SU-DHL-6 (cell line): ENCODE measurements around the gene CYLC1.

Experiments
- H2AFZ ChIP-seq: fragments of 200-600 bp; sonication (generic); 2 replicates; pipeline ENCODE4 v1.6.1; 2014; ENCODE audit warnings: low read depth, mild to moderate bottlenecking, moderate library complexity, mixed read lengths, antibody characterized with exemption, low read length; ENCODE audit not compliant: severe bottlenecking
- H3F3A ChIP-seq: fragments of 200-600 bp; shearing (Covaris generic); 2 replicates; pipeline ENCODE4 v1.6.0; 2016; ENCODE audit warnings: antibody characterized with exemption, mild to moderate bottlenecking; ENCODE audit not compliant: insufficient read depth
- H3K27ac ChIP-seq: fragments of 200-600 bp; sonication (generic); 2 replicates; pipeline ENCODE4 v1.5.1; 2016; ENCODE audit warnings: low read depth, mild to moderate bottlenecking, low read length, moderate library complexity, mixed read lengths
- H3K27me3 ChIP-seq: fragments of 200-600 bp; sonication (generic), shearing (Covaris generic); 2 replicates; pipeline ENCODE4 v1.6.0; 2014; ENCODE audit warnings: mild to moderate bottlenecking, low read length
- H3K36me3 ChIP-seq: fragments of 200-600 bp; sonication (generic); 2 replicates; pipeline ENCODE4 v1.6.1; 2014; ENCODE audit warnings: mild to moderate bottlenecking, low read length, mixed read lengths
- H3K4me2 ChIP-seq: fragments of 300-600, 200-600 bp; shearing (Covaris generic), sonication (generic); 2 replicates; pipeline ENCODE4 v1.6.0; 2014; ENCODE audit warnings: low read length, low read depth, mild to moderate bottlenecking; ENCODE audit not compliant: poor library complexity, severe bottlenecking
- H3K4me3 ChIP-seq: fragments of 200-600 bp; sonication (generic); 2 replicates; pipeline ENCODE4 v1.5.1; 2014; ENCODE audit warnings: antibody characterized with exemption, low read length, mild to moderate bottlenecking, mixed read lengths; ENCODE audit not compliant: insufficient read depth, poor library complexity, severe bottlenecking
- H3K79me2 ChIP-seq: fragments of 200-600 bp; sonication (generic); 2 replicates; pipeline ENCODE4 v1.6.1; 2014; ENCODE audit warnings: mild to moderate bottlenecking, low read length, moderate library complexity; ENCODE audit not compliant: insufficient read depth
- H3K9ac ChIP-seq: fragments of 200-600 bp; sonication (generic); 2 replicates; pipeline ENCODE4 v1.7.0; 2014; ENCODE audit warnings: mild to moderate bottlenecking, low read length
- H3K9me2 ChIP-seq: fragments of 200-600 bp; sonication (generic); replicated peaks from 2 replicates; pipeline ENCODE4 v1.6.1; 2014; ENCODE audit warnings: low read length; ENCODE audit not compliant: insufficient read depth
- H3K9me3 ChIP-seq: fragments of 200-600 bp; sonication (generic); 2 replicates; pipeline ENCODE4 v1.6.1; 2014; ENCODE audit warnings: low read length, mixed read lengths; ENCODE audit not compliant: insufficient read depth
- H4K20me1 ChIP-seq: fragments of 200-600 bp; sonication (generic); 2 replicates; pipeline ENCODE4 v1.6.1; 2014; ENCODE audit warnings: low read depth, mild to moderate bottlenecking, antibody characterized with exemption, low read length, moderate library complexity, mixed read lengths
- EZH2phosphoT487 ChIP-seq: fragments of 200-600 bp; sonication (generic), shearing (Covaris generic); conservative IDR thresholded peaks from 2 replicates; pipeline ENCODE4 v1.6.1; 2018; ENCODE audit warnings: mild to moderate bottlenecking, antibody characterized with exemption, low read length, moderate library complexity, mixed read lengths
- TF ChIP-seq, protein P1 (sequence below): fragments of 200-600 bp; sonication (generic); IDR thresholded peaks from one replicate; pipeline ENCODE4 v1.5.1; 2017; ENCODE audit warnings: antibody characterized with exemption, mild to moderate bottlenecking, low read length, moderate library complexity; ENCODE audit not compliant: insufficient read depth, poor library complexity, severe bottlenecking

The CYLC1 gene

DNA sequence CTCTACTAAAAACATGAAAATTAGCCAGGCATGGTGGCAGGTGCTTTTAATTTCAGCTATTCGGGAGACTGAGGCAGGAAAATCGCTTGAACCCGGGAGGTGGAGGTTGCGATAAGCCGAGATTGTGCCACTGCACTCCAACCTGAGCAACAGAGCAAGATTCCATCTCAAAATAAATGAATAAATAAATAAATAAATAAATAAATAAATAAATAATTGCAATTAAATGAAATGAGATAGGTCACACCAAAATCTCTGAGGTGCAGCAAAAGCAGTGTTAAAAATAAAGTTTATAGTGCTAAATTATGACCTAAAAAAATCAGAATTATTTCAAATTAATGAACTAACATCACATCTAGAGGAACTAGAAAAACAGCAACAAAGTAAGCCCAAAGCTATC is 13.6 kb upstream of the CYLC1 start:
- no peaks in the 10 kb centered on the region for H3K79me2 ChIP-seq
- no peaks in the 10 kb centered on the region for H3F3A ChIP-seq
- TF ChIP-seq, protein P1, sequence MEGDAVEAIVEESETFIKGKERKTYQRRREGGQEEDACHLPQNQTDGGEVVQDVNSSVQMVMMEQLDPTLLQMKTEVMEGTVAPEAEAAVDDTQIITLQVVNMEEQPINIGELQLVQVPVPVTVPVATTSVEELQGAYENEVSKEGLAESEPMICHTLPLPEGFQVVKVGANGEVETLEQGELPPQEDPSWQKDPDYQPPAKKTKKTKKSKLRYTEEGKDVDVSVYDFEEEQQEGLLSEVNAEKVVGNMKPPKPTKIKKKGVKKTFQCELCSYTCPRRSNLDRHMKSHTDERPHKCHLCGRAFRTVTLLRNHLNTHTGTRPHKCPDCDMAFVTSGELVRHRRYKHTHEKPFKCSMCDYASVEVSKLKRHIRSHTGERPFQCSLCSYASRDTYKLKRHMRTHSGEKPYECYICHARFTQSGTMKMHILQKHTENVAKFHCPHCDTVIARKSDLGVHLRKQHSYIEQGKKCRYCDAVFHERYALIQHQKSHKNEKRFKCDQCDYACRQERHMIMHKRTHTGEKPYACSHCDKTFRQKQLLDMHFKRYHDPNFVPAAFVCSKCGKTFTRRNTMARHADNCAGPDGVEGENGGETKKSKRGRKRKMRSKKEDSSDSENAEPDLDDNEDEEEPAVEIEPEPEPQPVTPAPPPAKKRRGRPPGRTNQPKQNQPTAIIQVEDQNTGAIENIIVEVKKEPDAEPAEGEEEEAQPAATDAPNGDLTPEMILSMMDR, result no peak
- no peak for TF ChIP-seq EZH2phosphoT487
- no peaks in the 10 kb centered on the region for H3K27me3 ChIP-seq
- no peak overlapping the region for H3K4me3 ChIP-seq
- H4K20me1 ChIP-seq, result no peaks in the 10 kb centered on the region
- H3K27ac ChIP-seq, result no peak overlapping the region
- H3K36me3 ChIP-seq, result no peaks in the 10 kb centered on the region
- H3K9ac ChIP-seq, result no peak overlapping the region
- H3K9me2 ChIP-seq, result no peaks in the 10 kb centered on the region
- H3K4me2 ChIP-seq, result no peak overlapping the region
- H2AFZ ChIP-seq, result no peak overlapping the region
- no peaks in the 10 kb centered on the region for H3K9me3 ChIP-seq

DNA sequence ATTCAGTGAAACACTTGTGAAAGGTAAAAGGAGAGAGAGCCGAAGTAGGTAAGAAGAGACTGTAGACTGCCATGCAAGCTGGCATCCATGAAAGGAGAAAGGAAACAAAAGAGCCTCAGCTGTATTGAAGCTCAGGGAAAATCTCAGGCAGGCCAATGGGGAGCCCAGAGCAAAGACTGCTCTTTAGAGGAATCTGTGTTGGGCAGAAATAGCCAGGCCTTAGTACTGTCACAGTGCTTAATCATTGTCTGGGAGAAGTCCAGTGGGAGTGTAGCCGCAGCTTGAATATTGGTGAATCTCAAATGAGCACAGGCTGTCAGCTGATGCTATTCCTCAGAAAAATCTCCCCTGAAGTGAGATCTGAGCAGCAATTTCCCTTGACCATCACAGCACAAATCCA is 27.6 kb downstream of the CYLC1 start:
- Histone ChIP-seq H3K9ac (no peak overlapping the region), H3K27me3 (no peaks in the 10 kb centered on the region), H3K4me3 (no peak overlapping the region), H3K79me2 (no peaks in the 10 kb centered on the region), H3K4me2 (no peak overlapping the region), H3F3A (no peaks in the 10 kb centered on the region), H3K9me3 (no peaks in the 10 kb centered on the region), H4K20me1 (no peaks in the 10 kb centered on the region), H2AFZ (no peak overlapping the region), H3K36me3 (no peaks in the 10 kb centered on the region), H3K27ac (no peak overlapping the region), H3K9me2 (no peaks in the 10 kb centered on the region)
- TF ChIP-seq, protein P1, result no peak
- no peak for TF ChIP-seq EZH2phosphoT487

DNA sequence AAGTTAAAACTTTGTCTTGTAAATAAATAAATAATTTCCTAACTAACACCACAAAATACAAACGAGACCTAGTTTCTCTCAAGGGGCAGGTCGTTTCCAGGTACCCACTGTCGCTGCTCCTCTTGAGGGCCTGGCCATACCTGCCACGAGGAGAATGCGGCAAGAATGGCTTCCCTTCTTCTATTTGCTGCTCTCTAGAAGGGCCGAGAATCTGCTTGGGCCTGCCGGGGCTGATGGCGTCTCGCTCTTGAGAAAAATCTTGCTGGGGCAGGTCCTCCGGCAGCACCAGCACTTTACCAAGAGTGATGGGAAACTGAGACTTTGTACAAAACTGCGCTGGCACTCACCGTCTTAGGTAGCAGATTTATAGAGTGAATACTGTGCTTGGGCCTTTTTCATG is 31.5 kb downstream of the CYLC1 start:
- Histone ChIP-seq H3K79me2 (no peaks in the 10 kb centered on the region), H3K27ac (no peak overlapping the region), H4K20me1 (no peaks in the 10 kb centered on the region), H3K4me2 (no peak overlapping the region), H3K9me3 (no peaks in the 10 kb centered on the region), H3K36me3 (no peaks in the 10 kb centered on the region), H2AFZ (no peak overlapping the region), H3F3A (no peaks in the 10 kb centered on the region), H3K9ac (no peak overlapping the region), H3K4me3 (no peak overlapping the region), H3K9me2 (no peaks in the 10 kb centered on the region), H3K27me3 (no peaks in the 10 kb centered on the region)
- TF ChIP-seq, protein P1, result no peak
- TF ChIP-seq EZH2phosphoT487, result no peak
